Kidney (tissue), 14 donors: ENCODE data around the gene DLG2. TPM values are rescaled to one million over a fixed set of nuclear protein-coding genes. Genes with fewer than 3 reads are reported as not detected.

Source experiments
- DNase-seq, 5 donors: peaks; one replicate each; pipeline ENCODE4 v3.0.0-alpha.2; 2013 to 2020
- FAIRE-seq: peaks from 2 replicates; lab custom pipeline; 2012; peaks lifted over from hg19 to GRCh38; lab: Jason Lieb, UNC
- H3K27ac ChIP-seq, 2 donors: one replicate each; pipeline ENCODE4 v1.7.0; 2013; ENCODE audit warnings: low read depth in 2 of 2, low read length in 2 of 2, inconsistent platforms in 1 of 2
- H3K27me3 ChIP-seq: one replicate; pipeline ENCODE4 v1.7.1; 2013; ENCODE audit warnings: low read length, inconsistent platforms; ENCODE audit not compliant: control insufficient read depth, insufficient read depth
- H3K36me3 ChIP-seq, 3 donors: one replicate each; pipeline versions ENCODE4 v1.7.0 to v1.7.1; 2013; ENCODE audit warnings: low read length in 3 of 3, control low read depth in 1 of 3, inconsistent platforms in 1 of 3; ENCODE audit not compliant: insufficient read depth in 3 of 3, control insufficient read depth in 2 of 3
- H3K4me1 ChIP-seq, 3 donors: one replicate each; pipeline versions ENCODE4 v1.7.0 to v1.7.1; 2013; ENCODE audit warnings: low read length in 3 of 3, inconsistent platforms in 1 of 3, low read depth in 1 of 3; ENCODE audit not compliant: control insufficient read depth in 2 of 3, insufficient read depth in 2 of 3
- H3K4me3 ChIP-seq, 3 donors: one replicate each; pipeline versions ENCODE4 v1.7.0 to v1.8.1; 2013; ENCODE audit warnings: low read length in 3 of 3, control low read depth in 1 of 3, inconsistent platforms in 1 of 3
- H3K9ac ChIP-seq, 3 donors: one replicate each; pipeline versions ENCODE4 v1.7.0 to v1.7.1; 2013; ENCODE audit warnings: low read length in 3 of 3, control low read depth in 1 of 3, inconsistent platforms in 1 of 3
- H3K9me3 ChIP-seq, 3 donors: one replicate each; pipeline versions ENCODE4 v1.7.0 to v1.7.1; 2013; ENCODE audit warnings: low read length in 3 of 3, control low read depth in 1 of 3, inconsistent platforms in 1 of 3; ENCODE audit not compliant: control insufficient read depth in 2 of 3, insufficient read depth in 1 of 3
- CTCF ChIP-seq: IDR thresholded peaks from 3 replicates; pipeline ENCODE4 v1.5.1; 2012; ENCODE audit warnings: mild to moderate bottlenecking, moderate library complexity, borderline replicate concordance; ENCODE audit not compliant: insufficient read depth; ENCODE audit errors: extremely low read depth
- intact Hi-C: fragments of 100-400 bp; cut with DNase I; formaldehyde crosslinking; loops from one replicate; pipeline ENCODE4 v1.11.1; 2022
- polyA plus RNA-seq: library from polyadenylated mRNA; stranded (reverse); fragments of 350-450 nt; fragmentation: Illumina TruSeq; extraction: RNeasy Lipid Tissue Mini Kit (QIAGEN cat#74804); gene quantifications from one replicate; pipeline ENCODE4 v1.2.3, GENCODE V29; 2014; ENCODE audit warnings: low read depth, low replicate concordance; ENCODE audit not compliant: insufficient read depth
- total RNA-seq: library from RNA; stranded (reverse); fragmentation: NEBNext Ultra II Directional; extraction: Animal tissue kit (Norgen Biotek cat#: 25700); gene quantifications from one replicate; pipeline ENCODE4 v1.2.1, GENCODE V29; 2021
- donor health status: control.
- donor health status: control.
- donor health status: control.
- donor health status: control.
- donor health status: control.
- donor health status: DM: yes; HTN: yes; CAD: no.
- donor health status: Normal renal cell carcinoma (clear cell type).

Gene DLG2
- total and polyA plus RNA-seq, 2 donors from 2014 or later = 2.9 to 7.2 TPM

DNA sequence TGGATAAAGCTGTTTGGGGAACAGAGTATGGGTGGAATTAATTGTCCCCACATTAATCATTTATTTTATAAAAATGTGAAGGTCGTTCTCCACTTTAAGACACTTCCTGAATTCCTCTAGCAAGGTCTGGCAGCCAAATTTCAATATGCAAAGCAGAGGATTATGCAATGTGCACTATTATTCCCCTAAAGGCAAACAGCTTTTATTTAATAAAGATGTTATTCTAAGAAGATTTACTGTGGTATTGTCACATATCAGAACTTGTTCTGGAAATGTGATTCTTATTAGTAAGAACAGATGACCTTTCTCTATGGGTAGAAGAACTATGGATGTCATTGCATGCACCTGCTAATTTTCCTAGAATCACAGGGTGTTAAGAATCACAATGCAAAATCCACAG, 1212.2 kb downstream of the DLG2 start:
- Histone ChIP-seq H3K27me3 (no peaks in the 10 kb centered on the region), H3K9me3 (no peaks in the 10 kb centered on the region), H3K36me3 (no peaks in the 10 kb centered on the region), H3K27ac (no peak overlapping the region), H3K4me1 (no peaks in the 10 kb centered on the region), H3K9ac (no peak overlapping the region), H3K4me3 (no peak overlapping the region)
- FAIRE-seq = no peak
- intact Hi-C loops = no loop called here
- TF ChIP-seq CTCF = no peak
- no peak for DNase-seq

- no peak overlapping the region for H3K9ac ChIP-seq
- no peaks in the 10 kb centered on the region for H3K9me3 ChIP-seq
- no peaks in the 10 kb centered on the region for H3K27me3 ChIP-seq
- H3K27ac ChIP-seq = no peak overlapping the region
- H3K4me3 ChIP-seq = no peak overlapping the region
- no peaks in the 10 kb centered on the region for H3K4me1 ChIP-seq
- DNase-seq (no peak), FAIRE-seq (no peak)
- intact Hi-C loops = no loop called here
- TF ChIP-seq CTCF = no peak
- no peaks in the 10 kb centered on the region for H3K36me3 ChIP-seq
Observed at GRCh38 chr11:84413549-84413948, 1213.6 kb downstream of the DLG2 start.

GRCh38 chr11:84412862-84413261, 1214.3 kb downstream of the DLG2 start:
- Histone ChIP-seq H3K27ac (no peak overlapping the region), H3K9me3 (no peaks in the 10 kb centered on the region), H3K36me3 (no peaks in the 10 kb centered on the region), H3K9ac (no peak overlapping the region), H3K4me3 (no peak overlapping the region), H3K27me3 (no peaks in the 10 kb centered on the region), H3K4me1 (no peaks in the 10 kb centered on the region)
- FAIRE-seq (no peak), DNase-seq (no peak)
- no peak for TF ChIP-seq CTCF
- intact Hi-C loops = no loop called here

- Histone ChIP-seq H3K4me1 (no peaks in the 10 kb centered on the region), H3K27ac (no peak overlapping the region), H3K9ac (no peak overlapping the region), H3K4me3 (no peak overlapping the region), H3K9me3 (no peaks in the 10 kb centered on the region), H3K27me3 (no peaks in the 10 kb centered on the region), H3K36me3 (no peaks in the 10 kb centered on the region)
- FAIRE-seq (no peak), DNase-seq (no peak)
- TF ChIP-seq CTCF = no peak
- intact Hi-C loops = no loop called here
Observed at GRCh38 chr11:84408946-84409411, 1218.2 kb downstream of the DLG2 start.
